Esophagus squamous epithelium (tissue), 4 donors: ENCODE data around the gene LARP1.

Experiments
- CTCF ChIP-seq, 6 experiments: fragments of 450-650 bp in 4 of 6; fragments of 200-600 bp in 2 of 6; sonication (generic) in 2 of 6; IDR thresholded peaks; one replicate each; pipeline ENCODE4 v1.5.1; 2016 to 2019; ENCODE audit warnings: antibody characterized with exemption in 6 of 6, mild to moderate bottlenecking in 4 of 6, moderate library complexity in 4 of 6
- POLR2A ChIP-seq, 4 donors: fragments of 450-650 bp; IDR thresholded peaks; one replicate each; pipeline ENCODE4 v1.6.1; 2017; ENCODE audit warnings: antibody characterized with exemption in 4 of 4, mild to moderate bottlenecking in 4 of 4, moderate library complexity in 3 of 4

- TF ChIP-seq CTCF (IDR thresholded peaks at IDR 0.05) (no peak), POLR2A (IDR thresholded peaks at IDR 0.05) (no peak)
Measured at GRCh38 chr5:154771383-154771901, 16.3 kb downstream of the LARP1 start.
